ENCODE data around the gene CCDC188.

Gene CCDC188

DNA sequence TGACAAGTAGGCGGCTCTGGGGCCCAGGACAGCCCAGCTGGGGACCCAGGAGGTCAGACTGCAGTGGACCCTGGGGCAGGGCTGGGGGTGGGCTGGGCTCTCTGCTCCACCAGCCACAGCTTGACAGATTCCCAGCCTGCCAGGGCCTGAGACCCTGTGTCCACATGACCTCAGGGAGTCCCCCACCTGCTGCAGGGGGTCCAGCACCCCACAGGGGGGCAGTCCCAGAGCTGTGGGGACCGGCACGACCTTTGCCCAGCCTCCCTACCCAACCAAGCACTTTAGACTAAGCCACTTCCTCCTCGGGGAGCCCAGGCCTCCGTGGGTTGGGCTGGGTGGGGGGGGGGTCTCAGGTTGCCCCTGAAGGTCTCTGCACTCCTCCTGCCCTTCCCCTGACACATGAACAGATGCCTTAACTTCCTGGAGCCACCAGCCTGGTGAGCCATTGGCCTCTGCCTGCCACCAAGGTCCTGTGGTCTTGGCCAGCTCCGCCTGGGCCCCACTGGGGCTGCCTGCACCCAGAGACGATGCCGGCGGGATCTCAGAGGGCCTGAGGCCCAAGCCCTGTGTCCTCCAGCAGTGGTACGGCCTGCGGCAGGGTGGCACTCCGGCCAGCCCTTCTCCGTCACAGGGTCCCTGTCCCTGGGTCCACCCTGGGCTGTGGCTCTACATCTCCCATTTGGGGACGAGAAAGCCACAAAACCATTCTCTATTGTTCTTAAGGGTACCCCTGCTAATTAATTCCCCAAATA, 3.4 kb downstream of the CCDC188 start:
- no peak for DNase-seq

DNA sequence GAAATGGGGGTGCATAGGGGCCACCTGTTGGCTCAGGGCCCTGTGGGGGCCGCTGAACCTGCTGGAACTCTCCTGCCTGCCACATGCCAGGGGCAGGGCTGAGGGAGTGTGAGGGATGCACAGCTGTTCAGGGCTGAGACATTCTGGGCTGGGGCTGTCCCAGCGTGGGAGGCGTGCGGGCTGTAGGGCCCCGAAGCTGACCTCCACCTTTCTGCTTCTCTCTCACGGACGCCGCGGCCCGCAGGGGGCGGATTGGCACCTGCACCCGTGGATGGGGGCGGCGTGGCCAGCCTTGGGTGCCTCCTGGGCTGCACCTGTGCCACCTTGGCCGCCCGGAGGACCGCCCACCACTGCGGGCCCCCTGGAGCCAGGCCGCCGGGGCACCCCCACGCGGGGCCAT, 4.1 kb downstream of the CCDC188 start:
- no peak for DNase-seq

DNA sequence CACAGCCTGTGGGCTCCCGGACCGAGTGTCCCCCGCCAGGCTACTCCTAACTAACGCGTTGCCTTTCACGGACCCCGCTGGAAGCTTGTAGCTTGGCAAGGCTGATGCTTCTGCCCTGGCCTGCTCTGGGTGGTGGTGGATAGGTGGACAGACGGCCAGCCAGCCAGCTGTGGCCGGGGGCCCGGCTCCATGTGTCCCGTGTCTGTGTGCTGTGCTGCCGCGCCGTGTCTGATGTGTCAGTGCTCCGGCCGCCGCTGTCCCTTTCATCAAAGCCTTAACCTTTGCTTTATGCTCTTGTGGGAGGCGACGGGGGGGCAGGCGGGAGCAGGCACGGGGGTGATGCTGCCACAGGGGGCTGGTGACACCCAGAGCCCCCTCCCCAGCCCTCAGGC, 5.0 kb downstream of the CCDC188 start:
- DNase-seq: no peak

DNA sequence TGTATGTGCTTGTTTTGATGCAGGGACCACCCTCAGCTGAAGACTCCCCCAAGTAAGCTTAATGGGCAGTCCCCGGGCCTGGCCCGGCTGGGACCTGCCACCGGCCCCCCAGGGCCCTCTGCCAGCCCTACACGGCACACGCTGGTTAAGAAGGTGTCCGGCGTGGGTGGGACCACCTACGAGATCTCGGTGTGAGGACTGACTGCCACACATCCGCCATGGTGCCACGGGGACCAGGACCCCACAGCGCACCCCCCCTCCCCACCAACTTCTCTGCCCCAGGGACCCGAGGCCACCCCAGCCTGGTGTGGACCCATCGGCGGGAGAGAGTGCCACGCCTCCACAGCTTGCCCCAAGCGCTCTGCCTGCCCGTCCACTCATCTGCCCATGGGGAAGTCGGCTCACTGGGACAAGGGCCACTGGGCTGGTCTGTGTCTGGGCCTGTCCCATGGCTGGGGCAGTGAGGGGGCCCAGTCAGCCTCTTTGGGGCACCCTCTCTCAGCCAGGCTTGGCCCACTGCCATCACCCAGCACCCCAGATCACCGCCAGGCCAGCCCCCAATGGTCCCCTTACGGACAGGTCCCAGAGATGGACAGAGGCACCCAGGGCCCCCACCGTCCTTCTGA, 5.5 kb downstream of the CCDC188 start:
- DNase-seq: no peak

DNA sequence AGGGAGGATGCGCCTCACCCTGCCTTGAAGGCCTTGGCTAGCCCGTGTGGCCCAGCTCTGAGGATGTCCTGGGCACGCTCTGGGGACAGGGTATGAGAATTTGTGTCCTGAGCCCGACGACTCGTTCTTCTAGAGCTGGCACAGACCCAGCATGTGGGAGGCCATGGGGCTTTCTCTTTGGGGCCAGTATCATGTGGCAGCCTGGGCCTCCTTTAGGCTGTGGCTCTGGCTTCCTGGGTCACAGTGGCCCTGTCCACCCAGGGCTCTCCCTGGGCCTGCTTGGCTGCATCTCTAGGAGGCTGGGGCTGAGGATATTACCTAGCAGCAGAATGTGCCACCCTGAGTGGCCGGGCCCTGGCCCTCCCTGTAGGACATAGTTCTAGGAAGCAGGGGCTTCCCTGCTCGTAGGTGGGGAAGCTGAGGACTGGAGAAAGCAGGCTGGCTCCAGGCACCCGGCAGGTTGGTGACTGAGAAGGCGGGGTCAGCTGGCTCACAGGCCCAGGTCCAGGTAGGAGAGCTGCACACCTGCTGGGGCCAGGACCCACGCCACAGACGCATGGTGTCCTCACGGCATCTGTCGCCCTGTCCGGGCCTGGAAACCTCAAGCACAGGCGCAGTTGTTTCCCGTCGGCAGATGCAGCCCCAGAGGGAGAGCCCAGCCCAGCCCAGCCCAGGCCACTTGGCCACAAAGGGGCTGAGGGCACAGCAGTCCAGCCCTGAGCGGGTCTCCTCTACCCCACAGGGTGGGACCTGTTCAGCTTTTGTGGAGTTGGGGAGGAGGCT, 6.8 kb downstream of the CCDC188 start:
- no peak for DNase-seq

DNA sequence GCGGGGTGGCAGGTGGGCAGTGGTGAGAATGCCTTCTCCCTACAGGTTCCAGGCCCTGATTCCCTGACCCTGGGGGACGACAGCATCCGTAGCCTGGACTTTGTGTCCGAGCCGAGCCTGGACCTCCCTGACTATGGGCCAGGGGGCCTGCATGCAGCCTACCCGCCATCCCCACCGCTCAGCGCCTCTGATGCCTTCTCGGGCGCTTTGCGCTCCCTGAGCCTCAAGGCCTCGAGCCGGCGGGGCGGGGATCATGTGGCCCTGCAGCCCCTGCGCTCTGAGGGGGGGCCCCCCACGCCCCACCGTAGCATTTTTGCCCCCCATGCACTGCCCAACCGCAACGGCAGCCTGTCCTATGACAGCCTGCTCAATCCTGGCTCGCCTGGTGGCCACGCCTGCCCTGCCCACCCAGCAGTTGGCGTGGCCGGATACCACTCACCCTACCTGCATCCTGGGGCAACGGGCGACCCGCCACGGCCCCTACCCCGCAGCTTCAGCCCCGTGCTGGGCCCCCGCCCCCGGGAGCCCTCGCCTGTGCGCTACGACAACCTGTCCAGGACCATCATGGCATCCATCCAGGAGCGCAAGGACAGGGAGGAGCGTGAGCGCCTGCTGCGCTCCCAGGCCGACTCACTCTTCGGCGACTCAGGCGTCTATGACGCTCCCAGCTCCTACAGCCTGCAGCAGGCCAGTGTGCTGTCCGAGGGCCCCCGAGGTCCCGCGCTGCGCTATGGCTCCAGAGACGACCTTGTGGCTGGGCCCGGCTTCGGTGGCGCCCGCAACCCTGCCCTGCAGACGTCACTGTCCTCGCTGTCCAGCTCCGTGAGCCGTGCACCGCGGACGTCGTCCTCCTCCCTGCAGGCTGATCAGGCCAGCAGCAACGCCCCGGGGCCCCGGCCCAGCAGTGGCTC, 7.9 kb downstream of the CCDC188 start:
- DNase-seq: no peak

DNA sequence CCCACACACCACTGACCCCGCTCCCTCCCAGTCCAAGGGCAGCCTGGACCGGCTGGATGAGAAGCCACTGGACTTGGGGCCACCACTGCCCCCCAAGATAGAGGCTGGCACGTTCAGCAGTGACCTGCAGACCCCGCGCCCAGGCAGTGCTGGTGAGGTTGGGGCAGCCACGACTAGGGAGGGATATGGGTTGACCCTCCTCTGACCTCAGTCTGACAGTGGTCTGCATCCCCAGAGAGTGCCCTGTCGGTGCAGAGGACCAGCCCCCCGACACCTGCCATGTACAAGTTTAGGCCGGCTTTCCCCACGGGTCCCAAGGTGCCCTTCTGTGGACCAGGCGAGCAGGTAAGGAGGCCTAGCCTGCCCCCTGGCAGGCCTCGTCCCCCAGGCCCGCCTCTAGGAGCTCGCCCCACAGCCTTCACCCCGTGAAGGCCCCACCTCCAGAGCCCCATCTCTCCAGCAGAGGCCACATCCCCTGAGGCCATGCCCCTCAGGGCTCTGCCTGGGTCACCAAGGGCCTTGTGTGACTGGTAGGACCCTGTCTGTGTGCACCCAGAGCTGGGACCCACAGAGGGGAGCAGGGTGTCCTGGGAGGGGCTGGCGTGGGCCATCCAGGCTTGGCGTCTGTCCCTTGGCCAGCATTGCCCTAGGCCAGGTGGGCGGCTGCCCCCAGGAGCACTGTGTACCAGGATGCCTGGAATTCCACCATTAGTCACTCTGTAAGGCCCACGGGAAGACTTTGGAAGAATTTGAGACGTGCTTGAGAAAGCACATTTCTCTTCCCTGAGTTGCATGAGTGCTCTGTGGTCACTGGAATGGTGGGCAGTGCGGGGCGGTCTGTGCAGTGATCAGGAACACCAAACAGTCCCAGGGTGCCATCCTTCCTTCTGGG, 9.4 kb downstream of the CCDC188 start:
- no peak for DNase-seq

DNA sequence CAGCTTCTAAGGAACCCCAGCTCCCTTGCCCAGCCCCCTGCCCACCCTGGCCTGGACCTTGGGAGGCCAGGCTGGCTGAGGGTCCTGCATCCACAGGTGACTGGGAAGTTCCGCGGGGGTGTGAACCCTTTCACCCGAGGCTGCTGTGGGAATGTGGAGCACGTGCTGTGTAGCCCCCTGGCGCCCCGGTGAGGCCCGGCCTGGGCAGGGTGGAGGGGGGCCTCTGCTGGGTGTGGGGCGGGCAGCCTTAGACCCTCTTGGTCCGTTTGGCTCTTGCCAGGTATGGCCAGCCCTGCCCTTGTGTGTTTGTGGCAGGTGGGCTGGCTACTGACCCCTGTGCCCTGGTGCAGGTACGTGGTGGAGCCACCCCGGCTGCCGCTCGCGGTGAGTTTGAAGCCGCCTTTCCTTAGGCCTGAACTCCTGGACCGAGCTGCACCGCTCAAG, 10.3 kb downstream of the CCDC188 start:
- no peak for DNase-seq

DNA sequence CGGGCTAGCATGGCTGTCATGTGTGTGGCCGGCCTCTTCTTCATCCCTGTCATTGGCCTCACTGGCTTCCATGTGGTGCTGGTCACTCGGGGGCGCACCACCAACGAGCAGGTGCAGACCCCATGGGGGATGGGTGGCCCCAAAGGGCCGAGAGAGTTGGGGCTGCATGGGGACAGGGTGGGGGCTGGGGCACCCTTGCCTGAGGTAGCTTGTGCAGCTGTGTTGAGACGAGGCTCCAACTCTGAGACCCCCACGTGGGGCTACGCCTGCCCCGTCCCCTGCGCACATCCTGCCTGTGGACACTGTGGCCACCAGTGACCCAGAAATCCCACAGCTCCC, 10.8 kb downstream of the CCDC188 start:
- DNase-seq: no peak

DNA sequence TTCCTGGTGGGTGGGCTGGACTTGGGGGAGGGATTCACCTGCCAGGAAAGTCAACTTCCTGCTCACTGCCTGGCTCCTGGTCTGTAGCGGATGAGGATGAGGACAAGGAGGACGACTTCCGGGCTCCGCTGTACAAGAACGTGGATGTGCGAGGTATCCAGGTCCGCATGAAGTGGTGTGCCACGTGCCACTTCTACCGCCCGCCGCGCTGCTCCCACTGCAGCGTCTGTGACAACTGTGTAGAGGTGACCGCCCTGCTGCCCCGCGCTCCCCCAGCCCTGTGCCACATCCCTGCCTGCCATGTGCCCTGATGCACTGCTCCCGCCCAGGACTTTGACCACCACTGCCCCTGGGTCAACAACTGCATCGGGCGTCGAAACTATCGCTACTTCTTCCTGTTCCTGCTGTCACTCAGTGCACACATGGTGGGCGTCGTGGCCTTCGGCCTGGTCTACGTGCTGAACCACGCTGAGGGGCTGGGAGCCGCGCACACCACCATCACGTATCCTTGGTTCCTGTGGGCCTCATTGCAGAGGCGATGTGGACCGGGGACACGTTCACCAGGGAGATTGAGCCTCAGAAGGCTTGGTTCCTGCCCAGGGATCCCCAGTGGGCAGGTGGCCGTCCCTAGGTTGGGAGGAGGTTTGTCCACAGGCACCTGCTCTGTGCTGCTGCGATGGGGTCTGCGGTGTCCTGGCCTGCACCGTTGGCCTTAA, 11.3 kb downstream of the CCDC188 start:
- DNase-seq: no peak

DNA sequence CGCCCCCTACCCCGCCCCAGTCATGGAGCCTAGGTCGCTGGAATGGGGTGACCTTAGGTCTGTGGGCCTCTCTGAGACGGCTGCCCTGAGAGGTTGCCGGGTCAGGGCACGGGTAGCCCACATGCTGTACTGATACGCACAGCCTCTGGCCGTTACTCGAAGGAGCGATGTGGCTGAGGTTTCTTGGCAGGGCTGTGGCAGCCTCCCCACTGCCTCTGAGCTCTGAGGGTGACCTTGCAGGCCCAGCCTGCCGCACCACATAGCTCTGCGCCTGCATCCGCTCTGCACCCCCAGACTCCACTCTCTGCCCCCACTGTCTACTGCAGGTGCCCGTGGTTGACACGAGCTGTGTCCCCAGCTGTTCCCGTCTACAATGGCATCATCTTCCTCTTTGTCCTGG, 12.0 kb downstream of the CCDC188 start:
- no peak for DNase-seq

DNA sequence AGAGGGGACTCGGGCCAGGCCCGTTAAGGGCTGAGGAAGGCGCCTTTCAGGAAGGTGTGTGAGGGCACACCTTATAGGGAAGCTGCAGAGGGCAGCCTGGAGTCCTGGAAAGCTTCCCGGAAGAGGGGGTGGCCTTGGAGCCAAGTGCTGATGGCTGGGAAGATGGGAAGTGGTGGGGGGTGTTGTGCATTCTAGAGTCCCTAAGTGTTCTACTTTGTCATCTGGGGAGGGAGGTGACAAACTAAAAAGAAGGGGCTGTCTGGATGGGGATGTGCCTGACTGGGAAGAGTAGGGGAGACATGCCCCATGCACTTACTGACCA, 12.5 kb downstream of the CCDC188 start:
- DNase-seq: no peak

DNA sequence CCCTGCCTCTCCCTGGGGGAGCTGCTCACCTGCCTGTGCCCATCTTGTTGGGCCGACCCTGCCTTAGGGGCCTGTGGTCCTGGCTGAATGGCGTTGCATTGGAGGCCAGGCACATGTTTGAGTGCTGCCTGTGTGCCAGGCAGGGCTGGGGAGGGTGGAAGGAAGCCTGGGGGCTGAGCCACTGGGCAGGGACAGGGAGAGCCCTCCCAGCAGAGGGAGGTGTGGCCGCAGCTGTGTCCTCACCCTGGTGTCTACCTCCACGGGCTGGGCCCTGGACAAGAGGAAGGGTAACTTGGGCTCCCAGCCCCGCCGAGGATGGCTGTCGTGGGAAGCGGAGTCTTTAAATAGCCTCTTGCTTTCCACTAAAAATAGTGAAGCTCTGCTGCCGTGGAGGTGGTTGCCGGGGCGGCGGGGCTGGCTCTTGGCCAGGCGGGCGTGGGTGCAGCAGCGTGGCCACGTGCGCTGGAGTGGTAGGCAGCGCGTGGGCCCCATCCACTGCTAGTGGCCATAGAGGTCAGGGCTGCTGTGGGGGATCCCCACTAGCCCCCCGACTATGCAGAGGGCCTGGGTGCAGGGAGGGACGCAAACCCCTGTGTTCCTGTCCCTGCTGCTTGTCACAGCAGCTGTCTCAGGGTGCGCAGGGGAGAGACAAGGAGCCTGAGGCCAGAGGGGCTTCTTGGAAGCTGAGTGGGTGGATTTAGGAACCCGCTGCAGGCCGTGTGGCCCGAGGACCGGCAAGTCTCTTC, 13.0 kb downstream of the CCDC188 start:
- no peak for DNase-seq

DNA sequence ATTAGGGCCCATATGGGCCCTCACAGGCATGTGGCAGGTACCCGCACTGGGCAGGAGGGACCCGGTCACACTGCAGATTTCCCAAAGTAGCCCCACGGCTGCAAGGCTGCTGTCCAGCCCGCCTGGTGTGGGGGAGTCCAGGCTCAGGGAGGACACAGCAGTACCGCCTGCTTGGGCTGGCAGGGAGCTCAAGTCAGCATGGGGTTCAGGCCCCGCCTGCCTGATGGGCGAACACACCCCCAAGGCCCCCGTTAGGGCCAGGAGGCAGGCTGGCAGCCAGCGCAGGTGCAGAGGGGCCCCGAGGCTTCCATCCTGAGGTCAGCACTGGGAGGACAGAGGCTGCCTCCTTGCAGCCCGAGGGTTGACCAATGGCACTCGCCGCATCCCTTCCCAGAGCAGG, 13.7 kb downstream of the CCDC188 start:
- DNase-seq: no peak

DNA sequence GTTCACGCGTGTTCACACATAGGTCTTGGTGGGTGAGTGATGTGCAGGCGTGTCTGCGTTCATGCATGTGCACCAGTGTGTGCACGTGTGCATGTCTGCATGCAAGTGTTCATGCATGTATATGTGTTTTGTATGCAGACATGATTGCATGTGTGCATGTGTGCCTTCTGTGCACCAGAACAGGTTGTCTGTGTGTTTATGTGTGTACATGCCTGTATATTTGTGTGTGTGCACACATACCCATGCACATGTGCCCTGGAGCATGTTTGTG, 14.3 kb downstream of the CCDC188 start:
- DNase-seq: no peak

DNA sequence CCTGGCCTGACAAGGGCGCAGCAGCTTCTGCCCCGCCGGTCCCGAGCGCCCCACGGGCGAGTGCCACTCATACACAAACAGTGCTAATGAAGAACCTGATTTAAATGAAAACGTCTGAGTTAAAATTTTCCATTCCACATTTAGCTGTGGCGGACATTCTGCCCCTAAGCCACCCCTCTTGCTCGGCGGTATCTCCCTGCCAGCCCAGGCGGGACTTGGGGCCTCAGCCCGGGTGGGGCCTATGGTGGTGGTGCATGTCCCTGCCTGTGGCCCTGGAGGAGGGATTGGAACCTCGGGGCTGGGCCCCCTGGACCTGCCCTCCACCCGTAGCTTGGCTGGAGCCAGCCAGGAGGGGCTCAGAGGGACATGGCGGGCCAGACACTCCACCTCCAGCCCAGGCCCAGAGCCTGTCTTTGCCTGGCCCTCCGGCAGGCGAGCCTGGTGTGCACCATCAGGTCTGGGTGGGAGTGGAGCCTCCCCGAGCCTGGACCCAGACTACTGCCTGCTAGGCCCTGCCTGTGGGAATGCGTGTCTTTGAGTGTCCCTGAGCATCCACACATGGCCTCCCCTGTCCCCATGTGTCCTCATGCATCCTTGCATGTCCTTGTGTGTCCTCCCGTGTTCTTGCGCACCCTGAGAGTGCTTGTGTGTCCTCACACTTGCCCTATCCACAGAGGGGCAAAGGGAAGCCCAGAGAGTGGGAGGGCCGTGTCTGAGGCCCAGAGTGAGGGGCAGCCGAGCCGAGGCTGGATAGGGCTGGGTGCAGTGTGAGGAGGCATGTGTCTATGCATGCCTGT, 14.9 kb downstream of the CCDC188 start:
- DNase-seq: no peak

DNA sequence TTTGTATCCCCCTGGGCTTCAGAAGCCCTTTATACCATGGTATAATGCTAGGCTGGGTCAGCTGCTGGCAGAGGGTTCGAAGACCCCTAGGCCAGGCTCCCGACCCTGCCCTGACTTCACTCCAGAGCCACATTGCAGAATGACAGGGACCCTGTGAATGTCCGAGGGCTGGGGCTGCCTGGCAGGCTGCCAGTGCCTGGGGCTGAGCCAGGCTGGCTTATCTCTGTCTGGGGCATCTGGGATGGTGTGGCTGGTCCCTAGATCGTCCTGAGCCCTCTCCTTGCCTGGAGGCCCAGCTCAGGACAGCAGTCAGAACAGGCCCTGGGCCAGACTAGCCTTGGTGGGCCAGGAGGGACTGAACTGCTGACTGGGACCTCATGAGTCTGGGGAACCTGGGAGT, 15.6 kb downstream of the CCDC188 start:
- DNase-seq: no peak

DNA sequence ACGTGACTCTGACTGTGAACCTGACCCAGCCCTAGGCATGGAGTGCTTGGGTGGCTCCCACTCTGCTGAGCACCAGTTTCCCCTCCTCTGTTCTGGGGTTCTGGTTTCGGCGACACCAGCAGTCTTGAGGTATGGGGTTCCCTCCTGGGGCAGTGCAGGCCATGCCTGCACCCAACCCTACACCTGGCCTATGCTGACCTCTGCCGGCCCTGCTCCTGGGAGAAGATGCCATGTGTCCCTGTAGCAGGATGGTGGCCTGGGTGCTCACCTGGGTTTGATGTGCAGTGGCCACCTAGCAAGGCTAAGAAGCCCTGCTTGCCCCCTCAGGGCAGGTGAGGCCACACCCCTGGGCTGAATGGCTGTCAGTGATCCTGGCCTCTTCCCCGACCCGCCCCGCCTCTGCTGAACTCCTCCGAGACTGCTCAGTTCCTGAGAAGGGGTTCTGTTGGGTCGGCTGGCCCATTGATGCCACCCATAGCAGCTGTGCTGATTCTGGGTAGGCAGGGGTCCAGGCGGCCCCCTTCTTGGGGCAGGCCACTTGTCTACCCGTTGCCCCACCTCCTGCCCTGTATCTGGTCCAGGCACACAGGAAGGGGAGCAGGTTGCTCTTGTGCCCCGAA, 16.8 kb downstream of the CCDC188 start:
- no peak for DNase-seq

DNA sequence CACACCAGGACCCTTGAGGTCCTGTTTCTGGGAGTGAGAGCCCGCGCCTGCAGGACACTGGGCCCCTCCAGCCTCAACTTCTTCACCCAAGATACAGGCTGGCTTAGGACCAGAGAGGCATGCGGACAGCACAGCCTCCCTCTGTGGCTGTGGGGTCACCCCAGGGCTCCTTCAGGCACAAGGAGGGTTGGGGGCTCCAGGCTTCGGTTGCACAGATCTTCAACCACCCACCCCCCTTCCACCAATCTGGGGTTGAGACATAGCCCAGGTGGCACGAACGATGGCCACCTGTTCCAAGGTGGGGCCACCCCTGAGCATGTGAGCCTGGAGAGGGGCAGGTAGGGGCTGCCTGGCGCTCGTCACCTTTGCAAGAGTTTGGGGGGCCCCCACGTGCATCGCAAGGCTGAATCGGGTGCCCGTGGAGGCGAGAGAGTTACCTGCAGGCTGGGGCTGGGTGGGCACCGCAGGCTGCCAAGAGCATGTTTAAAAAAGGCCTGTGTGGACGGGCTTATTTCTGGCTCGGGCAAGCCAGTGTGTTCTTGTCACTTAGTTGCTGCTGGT, 18.1 kb downstream of the CCDC188 start:
- DNase-seq: no peak
